Karpas-422 (cell line): ENCODE results near the gene TIMP3. TPM values are rescaled to one million over a fixed set of nuclear protein-coding genes. Genes with fewer than 3 reads are reported as not detected.

Experiments
- DNase-seq: peaks from one replicate; pipeline ENCODE4 v3.0.0-alpha.2; 2015
- H2AFZ ChIP-seq: fragments of 200-600 bp; sonication (generic); 2 replicates; pipeline ENCODE4 v1.6.1; 2014; ENCODE audit warnings: antibody characterized with exemption, low read length, mixed read lengths
- H3K27ac ChIP-seq: fragments of 200-600 bp; sonication (generic); 2 replicates; pipeline ENCODE4 v1.5.1; 2014; ENCODE audit warnings: mild to moderate bottlenecking, low read length, moderate library complexity
- H3K27me3 ChIP-seq: fragments of 200-600 bp; sonication (generic); 2 replicates; pipeline ENCODE4 v1.6.1; 2014; ENCODE audit warnings: low read length, mixed read lengths
- H3K36me3 ChIP-seq: fragments of 200-600 bp; sonication (generic); 2 replicates; pipeline ENCODE4 v1.6.1; 2014; ENCODE audit warnings: low read length, mixed read lengths; ENCODE audit not compliant: insufficient read depth
- H3K4me1 ChIP-seq: fragments of 200-600 bp; sonication (generic); 2 replicates; pipeline ENCODE4 v1.6.1; 2014; ENCODE audit warnings: mild to moderate bottlenecking, low read length, mixed read lengths
- H3K4me2 ChIP-seq: fragments of 200-600 bp; sonication (generic); 2 replicates; pipeline ENCODE4 v1.6.1; 2014; ENCODE audit warnings: low read length, low read depth, mild to moderate bottlenecking; ENCODE audit not compliant: poor library complexity, severe bottlenecking
- H3K4me3 ChIP-seq: fragments of 200-600 bp; sonication (generic); 2 replicates; pipeline ENCODE4 v1.5.1; 2014; ENCODE audit warnings: mild to moderate bottlenecking, antibody characterized with exemption, low read length, mixed read lengths
- H3K79me2 ChIP-seq: fragments of 200-600 bp; sonication (generic); 2 replicates; pipeline ENCODE4 v1.6.1; 2014; ENCODE audit warnings: mild to moderate bottlenecking, low read length, mixed read lengths
- H3K9ac ChIP-seq: fragments of 200-600 bp; sonication (generic); 2 replicates; pipeline ENCODE4 v1.6.0; 2014; ENCODE audit warnings: low read length
- H3K9me2 ChIP-seq: fragments of 200-600 bp; sonication (generic), shearing (Covaris generic); replicated peaks from 2 replicates; pipeline ENCODE4 v1.6.0; 2014; ENCODE audit warnings: mild to moderate bottlenecking, low read length, moderate library complexity; ENCODE audit not compliant: insufficient read depth
- H3K9me3 ChIP-seq: fragments of 300-700, 200-600 bp; sonication (generic); 2 replicates; pipeline ENCODE4 v1.6.1; 2014; ENCODE audit warnings: low read length, mixed read lengths
- H4K20me1 ChIP-seq: fragments of 200-600 bp; sonication (generic); 2 replicates; pipeline ENCODE4 v1.6.1; 2014; ENCODE audit warnings: mild to moderate bottlenecking, antibody characterized with exemption, low read length, low read depth; ENCODE audit not compliant: insufficient read depth
- total RNA-seq: library from RNA; depleted of rRNA; stranded (reverse); fragments of >200 nt; shearing (Covaris generic); gene quantifications from 2 replicates; pipeline ENCODE4 v1.2.3, GENCODE V29; 2014; ENCODE audit warnings: low replicate concordance

Gene TIMP3
- total RNA-seq, 1 experiment from 2014 or later: not detected

- H3K4me3 ChIP-seq: no peak overlapping the region
- H3K9ac ChIP-seq: no peak overlapping the region
- no peaks in the 10 kb centered on the region for H3K9me3 ChIP-seq
- no peaks in the 10 kb centered on the region for H3K79me2 ChIP-seq
- no peak for DNase-seq
- no peaks in the 10 kb centered on the region for H3K4me1 ChIP-seq
- H3K9me2 ChIP-seq: no peaks in the 10 kb centered on the region
- no peak overlapping the region for H3K4me2 ChIP-seq
- no peak overlapping the region for H2AFZ ChIP-seq
- no peaks in the 10 kb centered on the region for H3K27me3 ChIP-seq
- no peak overlapping the region for H3K27ac ChIP-seq
- H4K20me1 ChIP-seq: no peaks in the 10 kb centered on the region
- H3K36me3 ChIP-seq: no peaks in the 10 kb centered on the region
These were observed 108.3 kb downstream of the TIMP3 start for GRCh38 chr22:32909581-32910428.

GRCh38 chr22:32910429-32910772 is 108.9 kb downstream of the TIMP3 start:
- Histone ChIP-seq H3K4me3 (no peak overlapping the region), H3K9me3 (0 out of 2 replicates have a peak, but pooled peaks cover 1% of the 10 kb centered on the region), H3K9ac (no peak overlapping the region), H3K4me1 (no peaks in the 10 kb centered on the region), H3K36me3 (no peaks in the 10 kb centered on the region), H3K27me3 (no peaks in the 10 kb centered on the region), H3K79me2 (no peaks in the 10 kb centered on the region), H3K9me2 (no peaks in the 10 kb centered on the region), H4K20me1 (no peaks in the 10 kb centered on the region), H3K4me2 (no peak overlapping the region), H2AFZ (no peak overlapping the region), H3K27ac (no peak overlapping the region)
- DNase-seq: no peak

- no peak for DNase-seq
- Histone ChIP-seq H3K36me3 (no peaks in the 10 kb centered on the region), H3K9me3 (peaks cover 11% of the 10 kb centered on the region), H3K4me1 (no peaks in the 10 kb centered on the region), H3K9ac (no peak overlapping the region), H3K4me2 (no peak overlapping the region), H3K9me2 (no peaks in the 10 kb centered on the region), H3K79me2 (no peaks in the 10 kb centered on the region), H3K4me3 (no peak overlapping the region), H3K27me3 (no peaks in the 10 kb centered on the region; the same call in 1 of the 2 replicates), H3K27ac (no peak overlapping the region), H4K20me1 (no peaks in the 10 kb centered on the region), H2AFZ (no peak overlapping the region)
These were observed 110.0 kb downstream of the TIMP3 start for GRCh38 chr22:32911503-32911902.
